Stimulated activated CD8-positive, alpha-beta memory T cell treated with anti-CD3 and anti-CD28 coated beads, Interleukin-2, amount 100 ng/mL, for 1 hour (primary cell): ENCODE results near the gene DPF3.

Experiments used
- DNase-seq, 2 donors: peaks; one replicate each; pipeline ENCODE4 v3.0.0-alpha.2; 2020; ENCODE audit warnings: low read depth in 2 of 2

Gene DPF3

GRCh38 chr14:72839753-72840607, 53.9 kb downstream of the DPF3 start:
- DNase-seq = no peak

- DNase-seq = no peak
Observed at GRCh38 chr14:72839351-72839750, 54.5 kb downstream of the DPF3 start.

GRCh38 chr14:72836085-72836484, 57.8 kb downstream of the DPF3 start:
- no peak for DNase-seq

DNA sequence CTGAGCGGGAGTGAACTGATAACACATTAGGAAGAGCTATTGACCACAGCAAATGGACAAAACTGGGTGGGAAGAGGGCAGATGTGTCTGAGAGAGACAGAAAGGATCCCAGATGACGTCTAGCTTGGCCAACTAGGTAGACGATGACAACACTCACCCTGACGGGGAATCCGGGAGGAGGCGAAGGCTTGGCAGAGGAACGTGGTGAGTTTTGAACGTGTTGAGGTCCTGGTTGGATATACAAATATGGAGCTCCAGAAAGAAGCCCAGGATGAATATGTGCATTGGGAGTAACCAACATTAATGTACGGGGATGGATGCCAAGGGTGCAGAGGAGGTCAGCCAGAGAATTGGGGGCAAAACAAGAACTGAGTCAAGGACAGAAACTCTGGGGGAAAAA, 60.7 kb downstream of the DPF3 start:
- no peak for DNase-seq

GRCh38 chr14:72830786-72831594, 62.9 kb downstream of the DPF3 start:
- no peak for DNase-seq

DNA sequence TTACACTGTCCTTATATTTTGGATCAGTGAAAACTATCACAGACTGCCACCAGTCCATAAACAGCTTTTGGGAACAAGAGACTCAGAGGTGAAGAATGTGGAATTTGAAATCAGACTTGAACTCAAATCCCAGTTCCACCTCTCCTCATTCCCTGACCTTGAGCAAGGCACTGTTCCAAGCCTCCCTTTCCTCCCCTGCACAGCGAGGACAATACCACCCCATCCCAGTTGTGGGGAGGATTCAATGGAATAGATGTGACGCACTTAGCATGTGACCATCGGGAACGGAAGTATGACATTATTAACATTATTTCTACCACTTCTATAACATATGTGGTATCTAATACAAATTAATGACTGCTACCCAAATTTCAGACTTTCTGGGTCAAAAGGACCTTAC, 63.5 kb downstream of the DPF3 start:
- DNase-seq = no peak

GRCh38 chr14:72828604-72829003, 65.3 kb downstream of the DPF3 start:
- no peak for DNase-seq

DNA sequence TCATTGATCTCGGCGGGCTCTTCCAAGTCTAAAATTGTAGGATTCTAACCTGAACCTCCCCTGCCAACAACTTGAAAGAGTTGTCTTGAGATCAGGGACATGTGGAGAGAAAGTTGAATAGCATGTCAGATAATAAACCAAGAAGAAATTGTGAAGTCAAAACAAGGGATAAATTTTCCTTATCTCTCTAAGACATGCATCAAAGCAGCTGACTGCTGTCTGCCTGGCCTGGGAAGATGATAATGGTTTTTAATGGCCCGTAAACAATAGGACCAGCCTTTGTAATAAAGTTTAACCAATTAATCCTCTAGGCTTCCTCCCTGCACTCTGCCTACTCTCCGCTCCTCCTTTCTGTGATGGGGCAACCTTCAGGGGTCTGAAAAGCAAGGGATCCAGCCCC, 67.9 kb downstream of the DPF3 start:
- no peak for DNase-seq

DNA sequence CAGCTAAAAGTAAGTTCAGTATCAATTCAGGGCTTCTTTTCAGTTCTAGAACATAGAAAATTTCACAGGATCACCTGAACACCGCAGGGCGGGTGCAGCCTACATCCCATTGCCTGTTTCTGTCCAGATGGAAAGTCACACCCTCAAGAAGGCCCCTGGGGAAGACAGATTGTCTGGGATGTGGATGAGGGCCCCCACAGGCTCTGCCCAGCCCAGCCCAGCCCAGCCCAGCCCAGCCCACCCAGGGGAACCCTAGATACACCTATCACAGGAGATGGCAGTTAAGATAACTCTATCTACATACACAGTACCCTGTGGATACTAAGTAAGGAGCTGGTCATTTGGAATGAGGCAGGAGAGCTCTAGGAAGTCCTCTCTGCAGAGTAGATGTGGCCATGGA, 68.4 kb downstream of the DPF3 start:
- DNase-seq = no peak

DNA sequence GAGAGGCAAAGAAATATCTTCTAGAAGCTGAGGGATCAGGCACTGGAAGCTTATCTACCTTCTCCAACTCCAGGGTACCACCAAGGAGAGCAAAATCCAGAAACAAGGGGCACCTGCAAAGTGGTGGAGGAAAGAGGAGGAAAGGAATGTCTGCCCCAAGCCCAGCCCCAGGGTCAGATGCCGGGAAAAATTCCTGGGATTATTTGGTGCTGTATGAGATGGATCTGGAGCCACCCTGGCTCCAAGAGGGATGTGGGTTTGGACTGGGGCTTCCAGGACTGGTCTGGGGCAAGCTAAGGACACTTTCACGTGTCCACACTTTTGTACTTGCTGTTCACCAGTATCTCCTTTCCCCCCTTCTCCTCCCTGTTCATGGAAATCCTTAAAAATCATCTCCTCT, 69.8 kb downstream of the DPF3 start:
- no peak for DNase-seq

DNA sequence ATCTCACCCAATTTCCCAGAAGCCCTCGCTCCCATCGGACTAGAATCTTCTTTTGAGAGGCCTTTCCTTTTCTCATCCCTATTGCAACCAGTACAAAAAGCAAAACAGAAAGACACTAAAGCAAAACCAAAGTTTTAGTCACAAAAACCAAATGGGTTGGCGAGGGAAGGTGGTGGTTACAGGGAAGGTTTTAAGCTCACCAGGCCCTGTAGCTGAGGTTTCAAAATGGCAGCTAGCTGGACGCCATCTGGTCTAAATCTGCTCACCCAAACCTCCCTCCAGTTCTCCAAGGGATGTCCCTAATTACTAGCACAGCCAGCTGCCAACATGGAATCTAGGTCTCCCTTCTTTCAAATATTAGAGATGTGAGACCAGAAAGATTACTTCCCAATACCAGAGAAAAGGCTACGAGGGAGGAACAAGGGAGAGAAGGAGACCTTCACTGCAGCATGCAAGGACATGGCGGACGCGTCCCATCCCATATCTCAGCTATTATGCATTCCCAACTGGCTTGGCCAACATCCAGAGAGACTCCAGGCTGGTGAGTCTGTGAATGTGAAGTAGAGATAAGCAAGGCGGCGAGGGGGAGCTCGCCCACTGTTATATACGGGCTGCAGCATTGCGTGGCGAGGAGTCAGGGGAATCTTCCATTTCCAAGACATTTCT, 70.8 kb downstream of the DPF3 start:
- DNase-seq = no peak

- no peak for DNase-seq
Observed at GRCh38 chr14:72818998-72819397, 74.9 kb downstream of the DPF3 start.

- DNase-seq = no peak
Observed at GRCh38 chr14:72816287-72816686, 77.6 kb downstream of the DPF3 start.

DNA sequence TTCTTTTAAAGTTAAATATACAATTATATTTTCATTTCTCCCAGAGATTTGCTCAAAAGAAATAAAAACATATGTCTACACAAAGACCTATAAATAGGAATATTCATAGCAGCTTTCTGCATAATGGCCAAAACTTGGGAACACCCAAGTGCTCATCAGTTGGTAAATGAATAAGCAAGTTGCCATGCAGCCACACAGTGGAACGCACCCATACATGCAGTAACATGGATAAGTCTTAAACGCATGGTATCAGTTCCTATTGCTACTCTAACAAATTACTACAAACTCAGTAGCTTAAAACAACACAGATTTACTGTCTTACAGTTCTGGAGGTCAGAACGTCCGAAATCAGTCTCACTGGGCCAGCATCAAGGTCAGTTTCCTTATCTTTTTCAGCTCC, 78.5 kb downstream of the DPF3 start:
- DNase-seq = no peak

DNA sequence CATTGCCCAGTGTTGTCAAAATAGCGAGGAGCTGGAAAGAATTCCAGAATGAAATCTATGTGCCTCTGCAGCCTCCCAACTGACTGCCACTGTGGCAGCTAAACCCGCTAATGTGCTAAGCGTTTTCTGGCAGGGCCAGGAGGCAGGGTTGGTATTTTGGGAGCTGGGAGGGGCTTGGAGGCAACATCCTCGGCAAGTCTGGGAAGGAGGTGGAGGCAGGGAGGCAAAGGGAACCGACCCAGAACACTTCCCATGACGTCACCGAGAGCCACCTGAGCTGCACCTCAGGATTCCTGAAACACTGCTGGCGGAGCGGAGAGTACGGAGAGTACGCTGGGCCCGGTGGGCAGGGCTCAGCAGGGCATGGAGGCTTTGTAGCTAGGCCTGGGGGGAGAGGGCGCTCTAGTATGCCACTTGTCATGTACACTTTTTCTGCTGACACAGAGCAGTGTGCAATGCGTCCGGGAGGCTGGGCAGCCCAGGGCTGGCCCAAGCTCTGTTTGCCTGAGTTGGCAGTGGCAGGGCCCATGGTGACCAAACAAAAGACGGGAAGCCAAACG, 81.5 kb downstream of the DPF3 start:
- DNase-seq = no peak

GRCh38 chr14:72810201-72810600, 83.7 kb downstream of the DPF3 start:
- peak; percentile 11 to 30 for DNase-seq

DNA sequence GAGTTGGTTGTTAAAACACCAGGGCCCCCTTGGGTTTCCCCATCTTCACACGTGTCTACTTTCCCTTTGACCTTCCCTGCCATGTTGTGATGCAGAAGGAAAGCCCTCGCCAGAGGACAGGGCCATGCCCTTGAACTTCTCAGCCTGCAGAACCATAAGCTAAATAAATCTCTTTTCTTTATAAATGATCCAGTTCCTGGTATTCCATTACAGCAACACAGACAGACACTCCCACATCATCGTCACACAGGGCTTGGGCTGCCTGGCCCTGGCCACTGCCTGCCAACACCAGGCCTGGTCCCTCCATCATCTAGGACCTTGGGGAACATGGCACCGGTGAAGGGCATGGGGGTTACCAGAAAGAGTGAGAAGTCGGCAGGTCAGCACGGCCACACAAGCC, 84.8 kb downstream of the DPF3 start:
- no peak for DNase-seq

GRCh38 chr14:72808564-72808963, 85.3 kb downstream of the DPF3 start:
- no peak for DNase-seq

- DNase-seq = no peak
Observed at GRCh38 chr14:72802588-72802946, 91.3 kb downstream of the DPF3 start.

GRCh38 chr14:72801836-72802587, 91.9 kb downstream of the DPF3 start:
- no peak for DNase-seq

GRCh38 chr14:72801381-72801812, 92.5 kb downstream of the DPF3 start:
- no peak for DNase-seq
